IMR-90 (cell line): ENCODE measurements around the gene FBXL19. TPM values are rescaled to one million over a fixed set of nuclear protein-coding genes. Genes with fewer than 3 reads are reported as not detected.
A peak's percentile ranks its signal among the peaks of the same experiment; 100 is the strongest.

Experiments
- ATAC-seq: fragments of 200-7000 bp; cut with Tn5 transposase; 2 replicates; pipeline ENCODE4 v1.9.1; 2020; ENCODE audit warnings: low read depth, mild to moderate bottlenecking, moderate library complexity
- BruUV-seq: library from RNA; stranded (reverse); fragments of 400-500 nt; replicated peaks from 2 replicates; lab custom pipeline; 2021; lab: Mats Ljungman, UMichigan
- CTCF ChIA-PET: fragments of 300-600 bp; formaldehyde crosslinking; extraction: SDS; loops from one replicate; lab custom pipeline; 2021; ENCODE audit warnings: antibody characterized with exemption; lab: Yijun Ruan, JAX
- POLR2A ChIA-PET: fragments of 300-600 bp; sonication (Branson Sonifier 250); formaldehyde crosslinking; loops from one replicate; lab custom pipeline; 2022; ENCODE audit warnings: antibody characterized with exemption; ENCODE audit not compliant: unreplicated experiment; lab: Charles Lee
- DNase-seq: peaks from one replicate; pipeline ENCODE4 v3.0.0; 2013
- H2AFZ ChIP-seq: replicated peaks from 2 replicates; pipeline ENCODE3; 2013; ENCODE audit warnings: low read length, mild to moderate bottlenecking; ENCODE audit not compliant: poor library complexity
- H2AK5ac ChIP-seq: 2 replicates; pipeline ENCODE4 v1.6.1; 2013; ENCODE audit warnings: low read depth, low read length, inconsistent platforms
- H2AK9ac ChIP-seq: replicated peaks from 2 replicates; pipeline ENCODE3; 2013; ENCODE audit warnings: mild to moderate bottlenecking, low read depth, low read length, moderate library complexity; ENCODE audit not compliant: poor library complexity
- H2BK120ac ChIP-seq: 2 replicates; pipeline ENCODE4 v1.6.1; 2013; ENCODE audit warnings: low read depth, low read length, inconsistent platforms
- H2BK15ac ChIP-seq: 3 replicates; pipeline ENCODE4 v1.6.1; 2013; ENCODE audit warnings: low read depth, low read length, inconsistent platforms
- H2BK20ac ChIP-seq: 2 replicates; pipeline ENCODE4 v1.6.1; 2013; ENCODE audit warnings: low read depth, mild to moderate bottlenecking, inconsistent platforms, low read length, moderate library complexity
- H2BK5ac ChIP-seq: 2 replicates; pipeline ENCODE4 v1.6.1; 2013; ENCODE audit warnings: mild to moderate bottlenecking, low read depth, low read length, inconsistent platforms; ENCODE audit not compliant: poor library complexity, severe bottlenecking
- H3K14ac ChIP-seq: replicated peaks from 2 replicates; pipeline ENCODE4 v1.6.1; 2013; ENCODE audit warnings: low read depth, low read length, inconsistent platforms
- H3K18ac ChIP-seq: 2 replicates; pipeline ENCODE4 v1.6.1; 2013; ENCODE audit warnings: low read depth, low read length, control low read depth
- H3K23ac ChIP-seq: 2 replicates; pipeline ENCODE4 v1.6.1; 2013; ENCODE audit warnings: low read depth, low read length, inconsistent platforms
- H3K27ac ChIP-seq: 2 replicates; pipeline ENCODE4 v1.5.1; 2013; ENCODE audit warnings: mild to moderate bottlenecking, control low read depth, low read length; ENCODE audit not compliant: insufficient read depth
- H3K27me3 ChIP-seq: 2 replicates; pipeline ENCODE4 v1.6.1; 2013; ENCODE audit warnings: low read length; ENCODE audit not compliant: control insufficient read depth, insufficient read depth
- H3K36me3 ChIP-seq: 2 replicates; pipeline ENCODE4 v1.6.1; 2013; ENCODE audit warnings: low read length, mixed read lengths; ENCODE audit not compliant: control insufficient read depth, insufficient read depth
- H3K4ac ChIP-seq: 2 replicates; pipeline ENCODE4 v1.6.1; 2013; ENCODE audit warnings: low read depth, low read length, inconsistent platforms
- H3K4me1 ChIP-seq: 2 replicates; pipeline ENCODE4 v1.6.1; 2013; ENCODE audit warnings: low read length, mixed read lengths; ENCODE audit not compliant: control insufficient read depth, insufficient read depth
- H3K4me2 ChIP-seq: 2 replicates; pipeline ENCODE4 v1.6.1; 2013; ENCODE audit warnings: low read depth, mild to moderate bottlenecking, control low read depth, low read length, moderate library complexity
- H3K4me3 ChIP-seq: 2 replicates; pipeline ENCODE4 v1.5.1; 2013; ENCODE audit warnings: low read depth, mild to moderate bottlenecking, control low read depth, low read length, moderate library complexity; ENCODE audit not compliant: insufficient read depth
- H3K56ac ChIP-seq: 2 replicates; pipeline ENCODE4 v1.6.1; 2013; ENCODE audit warnings: low read length, inconsistent platforms; ENCODE audit not compliant: insufficient read depth; ENCODE audit errors: extremely low read depth
- H3K79me1 ChIP-seq, 2 experiments: 2 replicates each; pipeline ENCODE4 v1.6.1; 2013; ENCODE audit warnings: low read length in 2 of 2, inconsistent platforms in 1 of 2, low read depth in 1 of 2
- H3K9ac ChIP-seq: 2 replicates; pipeline ENCODE4 v1.6.1; 2013; ENCODE audit warnings: low read depth, low read length, control low read depth
- H3K9me1 ChIP-seq: 2 replicates; pipeline ENCODE4 v1.6.1; 2013; ENCODE audit warnings: low read length, inconsistent platforms; ENCODE audit not compliant: insufficient read depth
- H3K9me3 ChIP-seq: 2 replicates; pipeline ENCODE4 v1.6.1; 2013; ENCODE audit warnings: low read length; ENCODE audit not compliant: control insufficient read depth, insufficient read depth
- H4K20me1 ChIP-seq: 2 replicates; pipeline ENCODE4 v1.6.1; 2013; ENCODE audit warnings: low read length, inconsistent platforms; ENCODE audit not compliant: insufficient read depth
- H4K5ac ChIP-seq: 2 replicates; pipeline ENCODE4 v1.6.1; 2013; ENCODE audit warnings: mild to moderate bottlenecking, low read depth, low read length, control low read depth
- H4K8ac ChIP-seq, 2 experiments: 2 replicates each; pipeline ENCODE4 v1.6.1; 2013; ENCODE audit warnings: low read depth in 2 of 2, low read length in 2 of 2, control low read depth in 1 of 2, inconsistent platforms in 1 of 2
- H4K91ac ChIP-seq: 2 replicates; pipeline ENCODE4 v1.6.1; 2013; ENCODE audit warnings: low read depth, low read length, inconsistent platforms; ENCODE audit not compliant: insufficient read depth
- MAFK ChIP-seq: IDR thresholded peaks from 2 replicates; pipeline ENCODE4 v1.6.1; 2012; ENCODE audit warnings: low read depth, low read length, improper control_type of control experiment
- NFE2L2 ChIP-seq: fragments of 150-350 bp; IDR thresholded peaks from 2 replicates; pipeline ENCODE4 v1.6.1; 2016; ENCODE audit warnings: low read depth, mild to moderate bottlenecking, low read length
- POLR2A ChIP-seq: IDR thresholded peaks from 2 replicates; pipeline ENCODE4 v1.6.1; 2012; ENCODE audit warnings: mild to moderate bottlenecking, low read depth, low read length
- RCOR1 ChIP-seq: IDR thresholded peaks from 2 replicates; pipeline ENCODE4 v1.6.1; 2012; ENCODE audit warnings: mild to moderate bottlenecking, low read length, improper control_type of control experiment; ENCODE audit not compliant: insufficient replicate concordance
- USF2 ChIP-seq: fragments of 150-350 bp; IDR thresholded peaks from 2 replicates; pipeline ENCODE4 v1.6.1; 2017; ENCODE audit warnings: mild to moderate bottlenecking, antibody characterized with exemption, low read length, low read depth
- WGBS, 2 experiments: methylation state at CpG; one replicate each; pipeline versions ENCODE4 v1.1.5 to v1.1.7; 2013; ENCODE audit warnings: missing lambda C conversion rate in 2 of 2; ENCODE audit not compliant: insufficient read length in 1 of 2; ENCODE audit errors: extremely low coverage in 2 of 2; 5-methylcytosine and 5-hydroxymethylcytosine counted together
- dilution Hi-C: fragments of 300-500 bp; cut with HindIII; formaldehyde crosslinking; loops from one replicate; pipeline ENCODE4 v1.14.3; 2018; ENCODE audit warnings: low sequenced_read_pairs; ENCODE audit not compliant: unreplicated experiment
- in situ Hi-C: fragments of 300-500 bp; cut with MboI; formaldehyde crosslinking; loops from 3 replicates; pipeline ENCODE4 v1.14.3; 2019; ENCODE audit warnings: low sequenced_read_pairs, inconsistent platforms, mixed read lengths
- intact Hi-C: fragments of 100-400 bp; cut with micrococcal nuclease; formaldehyde crosslinking; loops from 2 replicates; pipeline ENCODE4 v1.10.0; 2022
- polyA plus RNA-seq, 3 experiments: library from polyadenylated mRNA; depleted of rRNA; stranded (reverse); fragments of >200 nt; gene quantifications; 2 replicates each; pipeline ENCODE4 v1.2.3, GENCODE V29; 2012; ENCODE audit warnings: low replicate concordance in 1 of 3
- total RNA-seq: library from RNA; depleted of rRNA; stranded (reverse); fragments of >200 nt; gene quantifications from 2 replicates; pipeline ENCODE4 v1.2.3, GENCODE V29; 2012
- TF ChIP-seq, protein P1 (sequence below): fragments of 150-350 bp; IDR thresholded peaks from 2 replicates; pipeline ENCODE4 v1.6.1; 2016; ENCODE audit warnings: low read depth, mild to moderate bottlenecking, low read length, moderate library complexity, borderline replicate concordance

The FBXL19 gene
- total and polyA plus RNA-seq, 2 of the 4 experiments (the other 2 are of a cell fraction) = 5.0 to 13.8 TPM

DNA sequence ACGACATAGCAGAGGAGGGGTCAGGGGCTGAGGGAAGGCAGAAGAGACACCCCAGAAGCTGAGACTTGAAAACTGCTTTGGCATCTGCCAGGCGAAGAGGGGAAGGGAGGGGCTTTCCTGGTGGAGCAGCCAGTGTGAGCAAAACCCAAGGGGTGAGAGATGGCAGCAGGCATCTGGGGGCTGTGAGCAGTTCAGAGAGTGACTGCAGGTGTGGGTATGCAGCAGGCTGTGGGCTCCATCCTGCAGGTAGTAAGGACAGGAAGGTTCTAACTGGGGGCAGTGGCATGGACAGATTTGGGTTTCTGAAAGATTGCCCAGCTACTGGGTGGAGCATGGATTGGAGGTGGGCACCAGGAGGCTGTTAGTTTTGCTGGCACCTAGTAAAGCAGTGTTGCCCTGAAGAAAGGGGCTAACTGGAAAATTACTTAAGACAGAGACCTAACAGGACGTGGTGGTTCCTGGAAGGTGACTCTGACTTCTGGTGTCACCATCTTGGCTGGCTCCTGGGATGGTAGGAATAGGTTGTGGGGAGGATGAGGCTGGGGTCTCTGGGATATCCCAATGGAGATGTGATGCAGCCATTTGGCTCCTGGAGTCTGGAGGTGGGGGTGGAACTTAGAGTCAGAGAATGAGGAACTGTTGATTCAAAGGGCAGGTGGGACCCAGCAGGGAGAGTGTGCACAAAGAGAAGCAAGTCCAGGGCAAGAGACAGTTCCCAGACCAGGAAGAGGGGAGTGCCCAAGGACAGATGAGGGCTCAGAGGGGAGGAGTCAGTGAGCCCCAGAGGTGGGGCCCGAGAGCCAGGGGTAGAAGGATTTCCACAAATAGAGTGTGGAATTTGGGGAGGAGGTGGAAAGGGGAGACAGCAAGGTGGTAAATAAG, 40.7 kb upstream of the FBXL19 start:
- Histone ChIP-seq H2BK120ac (no peak overlapping the region), H3K36me3 (peaks cover 34% of the 10 kb centered on the region), H3K23ac (no peak overlapping the region), H3K9me1 (no peaks in the 10 kb centered on the region), H2AFZ (no peak overlapping the region), H3K27me3 (no peaks in the 10 kb centered on the region), H3K56ac (no peak overlapping the region), H2AK9ac (peak overlapping the region; percentile 50), H4K20me1 (no peaks in the 10 kb centered on the region), H3K18ac (no peak overlapping the region), H2BK5ac (no peak overlapping the region), H3K4me1 (no peaks in the 10 kb centered on the region), H3K14ac (no peak overlapping the region), H3K4me3 (no peak overlapping the region), H3K27ac (no peak overlapping the region), H2AK5ac (no peak overlapping the region), H2BK15ac (no peak overlapping the region), H4K91ac (no peak overlapping the region), H3K4ac (no peak overlapping the region), H3K9ac (no peak overlapping the region), H4K8ac (no peak overlapping the region), H3K79me1 (peaks cover 0 to 47% of the 10 kb centered on the region in 2 experiments; a peak in 3 of 4 replicates), H3K4me2 (no peak overlapping the region), H4K5ac (no peak overlapping the region), H3K9me3 (no peaks in the 10 kb centered on the region), H2BK20ac (no peak overlapping the region)
- in situ Hi-C loops = no loop called here
- POLR2A ChIA-PET = interaction anchor here (0.6 kb wide), 1 partner anchor 26 kb away, joined by 3 read pairs; no protein-coding TSS in a partner anchor
- 89% methylated on average over 3 of the region's 4 CpGs; no CpG with 5 or more reads in 1 of the 2 experiments for WGBS, 2 experiments
- ATAC-seq (no peak), DNase-seq (no peak)
- intact Hi-C loops = no loop called here
- TF ChIP-seq POLR2A (no peak), NFE2L2 (no peak), RCOR1 (no peak), USF2 (no peak), MAFK (no peak)
- TF ChIP-seq, protein P1, sequence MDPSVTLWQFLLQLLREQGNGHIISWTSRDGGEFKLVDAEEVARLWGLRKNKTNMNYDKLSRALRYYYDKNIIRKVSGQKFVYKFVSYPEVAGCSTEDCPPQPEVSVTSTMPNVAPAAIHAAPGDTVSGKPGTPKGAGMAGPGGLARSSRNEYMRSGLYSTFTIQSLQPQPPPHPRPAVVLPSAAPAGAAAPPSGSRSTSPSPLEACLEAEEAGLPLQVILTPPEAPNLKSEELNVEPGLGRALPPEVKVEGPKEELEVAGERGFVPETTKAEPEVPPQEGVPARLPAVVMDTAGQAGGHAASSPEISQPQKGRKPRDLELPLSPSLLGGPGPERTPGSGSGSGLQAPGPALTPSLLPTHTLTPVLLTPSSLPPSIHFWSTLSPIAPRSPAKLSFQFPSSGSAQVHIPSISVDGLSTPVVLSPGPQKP = no peak
- dilution Hi-C loops = no loop called here
- CTCF ChIA-PET = interaction anchor here (0.6 kb wide), 1 partner anchor 13 kb away, joined by 3 read pairs; no protein-coding TSS in a partner anchor
- BruUV-seq = no TSS peak
